ENCODE results near the gene BARHL1. TPM values are rescaled to one million over a fixed set of nuclear protein-coding genes. Genes with fewer than 3 reads are reported as not detected.

The BARHL1 gene
- total and polyA plus RNA-seq, 2 of the 13 experiments (the other 11 are each of a cell fraction or from before 2014, with no cell fraction given) = not detected

DNA sequence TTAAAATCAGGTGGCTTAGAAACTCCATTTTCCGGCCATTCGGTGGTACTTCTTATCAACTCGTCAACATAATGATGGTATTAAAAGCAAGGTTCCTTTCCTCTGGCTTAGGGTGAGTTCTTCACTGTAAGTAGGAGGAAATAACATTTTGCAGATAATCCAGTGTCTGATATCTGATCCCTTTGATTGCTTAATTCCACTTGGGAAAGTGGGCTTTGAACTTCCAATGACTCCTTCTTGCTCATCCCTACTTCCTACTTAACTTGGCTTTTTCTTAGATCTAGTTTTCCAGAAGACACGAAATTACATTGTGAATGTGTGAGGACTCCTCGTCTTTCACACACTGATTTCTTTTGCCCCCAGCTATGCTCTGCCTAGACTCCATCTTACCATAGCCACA is 55.8 kb downstream of the BARHL1 start:
- no peak for FAIRE-seq
- H3K36me3 ChIP-seq (replicated peaks in 1 of 2; ENCODE audit: control insufficient read depth in 1 of 2, insufficient read depth in 2 of 2, low read length in 2 of 2) = peaks cover 18 to 64% of the 10 kb centered on the region in 2 experiments
- CTCF ChIA-PET (ENCODE audit: low intra/inter-chr PET ratio, low total read pairs) = no interaction called here

More for the DNA sequence above, 55.8 kb downstream of the BARHL1 start:
- no TSS peak for BruUV-seq (replicated peaks)
- Histone ChIP-seq H3K79me2 (ENCODE audit: insufficient read depth, low read length) (no peaks in the 10 kb centered on the region), H3K4me2 (ENCODE audit: low read depth, low read length) (no peak overlapping the region), H3K9me3 (ENCODE audit: low read length) (no peaks in the 10 kb centered on the region), H3K4me1 (ENCODE audit: insufficient read depth, low read length) (no peaks in the 10 kb centered on the region), H4K20me1 (ENCODE audit: insufficient read depth, low read length) (no peaks in the 10 kb centered on the region), H2AFZ (ENCODE audit: low read length) (no peak overlapping the region), H3K27me3 (ENCODE audit: control insufficient read depth in 1 of 2, insufficient read depth in 2 of 2, low read length in 2 of 2) (no peaks in the 10 kb centered on the region), H3K4me3 (replicated peaks in 1 of 3; ENCODE audit: insufficient read depth in 1 of 3, low read depth in 2 of 3, low read length in 3 of 3) (no peak overlapping the region), H3K27ac (ENCODE audit: extremely low read length, insufficient read depth, low read length) (no peak overlapping the region), H3K9ac (ENCODE audit: insufficient read depth, low read depth, low read length) (no peak overlapping the region)
- POLR2A ChIA-PET = no interaction called here
- DNase-seq (ENCODE audit: low spot score) (no peak), ATAC-seq (no peak)
- WGBS (ENCODE audit: low lambda C conversion rate) = 98% methylated on average over 5 of the region's 5 CpGs
- in situ Hi-C loops (cut with HindIII; ENCODE audit: extremely low pct_ligation_motif_present, low pct_unique_long_range_greater_than_20kb) (no loop called here), intact Hi-C loops (cut with micrococcal nuclease; ENCODE audit: unreplicated experiment) (no loop called here)
- TF ChIP-seq KDM2A (CRISPR knock-in tag; IDR thresholded peaks at IDR 0.05; ENCODE audit: borderline replicate concordance, low read depth) = no peak
- TF ChIP-seq RARG (CRISPR knock-in tag; IDR thresholded peaks at IDR 0.05; ENCODE audit: low read depth) = no peak
- TF ChIP-seq RXRA (CRISPR knock-in tag; IDR thresholded peaks at IDR 0.05) = no peak
- TF ChIP-seq, protein P1, sequence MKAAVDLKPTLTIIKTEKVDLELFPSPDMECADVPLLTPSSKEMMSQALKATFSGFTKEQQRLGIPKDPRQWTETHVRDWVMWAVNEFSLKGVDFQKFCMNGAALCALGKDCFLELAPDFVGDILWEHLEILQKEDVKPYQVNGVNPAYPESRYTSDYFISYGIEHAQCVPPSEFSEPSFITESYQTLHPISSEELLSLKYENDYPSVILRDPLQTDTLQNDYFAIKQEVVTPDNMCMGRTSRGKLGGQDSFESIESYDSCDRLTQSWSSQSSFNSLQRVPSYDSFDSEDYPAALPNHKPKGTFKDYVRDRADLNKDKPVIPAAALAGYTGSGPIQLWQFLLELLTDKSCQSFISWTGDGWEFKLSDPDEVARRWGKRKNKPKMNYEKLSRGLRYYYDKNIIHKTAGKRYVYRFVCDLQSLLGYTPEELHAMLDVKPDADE (CRISPR knock-in tag; IDR thresholded peaks at IDR 0.05) = no peak
- TF ChIP-seq ZNF503 (CRISPR knock-in tag; IDR thresholded peaks at IDR 0.05) = no peak

Measured in HepG2 (cell line).